Activated CD8-positive, alpha-beta T cell treated with anti-CD3 and anti-CD28 coated beads for 36 hours (primary cell): ENCODE results near the gene EDRF1. TPM values are rescaled to one million over a fixed set of nuclear protein-coding genes. Genes with fewer than 3 reads are reported as not detected.

Experiments used
- ATAC-seq: fragments of 200-7000 bp; cut with Tn5 transposase; one replicate; pipeline ENCODE4 v1.10.0; 2021; ENCODE audit warnings: mild to moderate bottlenecking, moderate library complexity
- CTCF ChIA-PET: fragments of 350-600 bp; sonication (Branson Sonifier 250); formaldehyde crosslinking; loops from one replicate; lab custom pipeline; 2021; ENCODE audit warnings: antibody characterized with exemption; lab: Charles Lee
- POLR2A ChIA-PET: fragments of 350-600 bp; sonication (Branson Sonifier 250); formaldehyde crosslinking; loops from one replicate; lab custom pipeline; 2021; ENCODE audit warnings: antibody characterized with exemption; lab: Charles Lee
- DNase-seq: peaks from one replicate; pipeline ENCODE4 v3.0.0-alpha.2; 2020
- H3K27ac Mint-ChIP-seq: one replicate; pipeline ENCODE4 v1.8.0; 2021; ENCODE audit warnings: mild to moderate bottlenecking, mixed read lengths
- H3K27me3 Mint-ChIP-seq: one replicate; pipeline ENCODE4 v1.8.0; 2021; ENCODE audit warnings: mixed read lengths
- H3K36me3 Mint-ChIP-seq: one replicate; pipeline ENCODE4 v1.8.0; 2021; ENCODE audit warnings: low read depth, mixed read lengths
- H3K4me1 Mint-ChIP-seq: one replicate; pipeline ENCODE4 v1.8.0; 2021; ENCODE audit warnings: low read depth, mixed read lengths
- H3K4me3 Mint-ChIP-seq: one replicate; pipeline ENCODE4 v1.8.0; 2021; ENCODE audit warnings: mild to moderate bottlenecking, moderate library complexity, mixed read lengths
- H3K9me3 Mint-ChIP-seq: one replicate; pipeline ENCODE4 v1.8.0; 2021; ENCODE audit warnings: mixed read lengths
- CTCF ChIP-seq: fragments of 200-600 bp; IDR thresholded peaks from one replicate; pipeline ENCODE4 v1.8.0; 2022; ENCODE audit warnings: antibody characterized with exemption, mild to moderate bottlenecking
- intact Hi-C: fragments of 100-400 bp; cut with micrococcal nuclease; formaldehyde crosslinking; loops from one replicate; pipeline ENCODE4 v1.10.0; 2022
- total RNA-seq, 2 experiments: library from RNA; stranded (reverse); gene quantifications; one replicate each; pipeline ENCODE4 v1.2.3, GENCODE V29; 2021

EDRF1 gene
- total RNA-seq, 2 experiments from 2014 or later, result 26.3 to 26.4 TPM

- Mint-ChIP-seq H3K27ac (no peak overlapping the region), H3K4me3 (no peak overlapping the region), H3K36me3 (no peaks in the 10 kb centered on the region), H3K27me3 (peaks cover 8% of the 10 kb centered on the region), H3K9me3 (no peaks in the 10 kb centered on the region), H3K4me1 (no peaks in the 10 kb centered on the region)
- CTCF ChIA-PET, result no interaction called here
- ATAC-seq, result no peak
- intact Hi-C loops, result no loop called here
- DNase-seq, result no peak
- POLR2A ChIA-PET, result no interaction called here
- no peak for TF ChIP-seq CTCF
Measured at GRCh38 chr10:125683821-125684220, 35.7 kb upstream of the EDRF1 start.

- POLR2A ChIA-PET, result no interaction called here
- peaks cover 8% of the 10 kb centered on the region for H3K27me3 Mint-ChIP-seq
- no peak for ATAC-seq
- CTCF ChIA-PET, result no interaction called here
- no peak overlapping the region for H3K27ac Mint-ChIP-seq
- H3K4me1 Mint-ChIP-seq, result no peaks in the 10 kb centered on the region
- no peak overlapping the region for H3K4me3 Mint-ChIP-seq
- DNase-seq, result no peak
- intact Hi-C loops, result no loop called here
- H3K36me3 Mint-ChIP-seq, result no peaks in the 10 kb centered on the region
- no peak for TF ChIP-seq CTCF
- H3K9me3 Mint-ChIP-seq, result no peaks in the 10 kb centered on the region
Measured at GRCh38 chr10:125684581-125684980, 34.9 kb upstream of the EDRF1 start.

GRCh38 chr10:125687507-125688185 is 31.9 kb upstream of the EDRF1 start:
- H3K36me3 Mint-ChIP-seq, result no peaks in the 10 kb centered on the region
- no peak overlapping the region for H3K27ac Mint-ChIP-seq
- no peaks in the 10 kb centered on the region for H3K4me1 Mint-ChIP-seq
- CTCF ChIA-PET, result no interaction called here
- H3K27me3 Mint-ChIP-seq, result peaks cover 8% of the 10 kb centered on the region
- intact Hi-C loops, result no loop called here
- no peak overlapping the region for H3K4me3 Mint-ChIP-seq
- no peak for TF ChIP-seq CTCF
- no peak for ATAC-seq
- no peaks in the 10 kb centered on the region for H3K9me3 Mint-ChIP-seq
- DNase-seq, result no peak
- POLR2A ChIA-PET, result interaction anchor here (0.6 to 0.7 kb wide), 2 partner anchors 678 to 871 kb away, joined by 3 to 4 read pairs; no protein-coding TSS in a partner anchor

GRCh38 chr10:125689955-125690569 is 29.4 kb upstream of the EDRF1 start:
- ChIA-PET POLR2A (no interaction called here), CTCF (no interaction called here)
- no peak for TF ChIP-seq CTCF
- Mint-ChIP-seq H3K4me1 (no peaks in the 10 kb centered on the region), H3K9me3 (no peaks in the 10 kb centered on the region), H3K27ac (no peak overlapping the region), H3K4me3 (no peak overlapping the region), H3K27me3 (peaks cover 2% of the 10 kb centered on the region), H3K36me3 (no peaks in the 10 kb centered on the region)
- intact Hi-C loops, result no loop called here
- DNase-seq, result no peak
- no peak for ATAC-seq

- POLR2A ChIA-PET, result interaction anchor here (0.6 kb wide), 1 partner anchor 1542 kb away, joined by 3 read pairs; no protein-coding TSS in a partner anchor
- Mint-ChIP-seq H3K4me3 (no peak overlapping the region), H3K9me3 (no peaks in the 10 kb centered on the region), H3K27me3 (peaks cover 2% of the 10 kb centered on the region), H3K36me3 (no peaks in the 10 kb centered on the region), H3K27ac (no peak overlapping the region), H3K4me1 (no peaks in the 10 kb centered on the region)
- CTCF ChIA-PET, result no interaction called here
- intact Hi-C loops, result no loop called here
- no peak for DNase-seq
- no peak for TF ChIP-seq CTCF
- ATAC-seq, result no peak
Measured at GRCh38 chr10:125691160-125691981, 28.1 kb upstream of the EDRF1 start.
